Uterus (tissue), 4 donors: ENCODE results near the gene TRAF3IP3. TPM values are rescaled to one million over a fixed set of nuclear protein-coding genes. Genes with fewer than 3 reads are reported as not detected.

ENCODE experiments used
- DNase-seq, 2 donors: peaks; one replicate each; pipeline ENCODE4 v3.0.0-alpha.2; 2019 to 2020
- H3K27ac ChIP-seq, 2 donors: fragments of 200-600 bp; sonication (generic); 1 replicate in 1 of 2; 2 replicates in 1 of 2; pipeline ENCODE4 v1.5.1; 2016 to 2018
- H3K27me3 ChIP-seq, 2 donors: fragments of 200-600 bp; sonication (generic); one replicate each; pipeline ENCODE4 v1.5.1; 2018 to 2019; ENCODE audit warnings: control low read depth in 1 of 2
- H3K36me3 ChIP-seq, 2 donors: fragments of 200-600 bp; sonication (generic); one replicate each; pipeline ENCODE4 v1.5.1; 2019; ENCODE audit warnings: control low read depth in 1 of 2
- H3K4me1 ChIP-seq, 2 donors: fragments of 200-600 bp; sonication (generic); one replicate each; pipeline ENCODE4 v1.5.1; 2018 to 2019; ENCODE audit warnings: control low read depth in 1 of 2
- H3K4me3 ChIP-seq, 2 donors: fragments of 200-600 bp; sonication (generic); 1 replicate in 1 of 2; 2 replicates in 1 of 2; pipeline ENCODE4 v1.5.1; 2018 to 2019; ENCODE audit warnings: mild to moderate bottlenecking in 1 of 2
- H3K9me3 ChIP-seq, 2 donors: fragments of 200-600 bp; sonication (generic); one replicate each; pipeline ENCODE4 v1.5.1; 2019; ENCODE audit warnings: control low read depth in 1 of 2
- POLR2A ChIP-seq, 2 donors: fragments of 450-650 bp; IDR thresholded peaks; one replicate each; pipeline ENCODE4 v1.6.1; 2016; ENCODE audit warnings: antibody characterized with exemption in 2 of 2, mild to moderate bottlenecking in 1 of 2, moderate library complexity in 1 of 2
- intact Hi-C: fragments of 100-400 bp; cut with DNase I; formaldehyde crosslinking; loops from one replicate; pipeline ENCODE4 v1.15.1; 2023; ENCODE audit warnings: low total_unique reads
- total RNA-seq, 4 donors: library from RNA; depleted of rRNA in 3 of 4; stranded (reverse); fragments of >200 nt in 3 of 4; gene quantifications; one replicate each; pipeline versions ENCODE4 v1.1.0 to v1.2.4, GENCODE V29; 2014 to 2023
- TF ChIP-seq, protein P1 (sequence below), 4 experiments: fragments of 200-600 bp in 2 of 4; fragments of 450-650 bp in 2 of 4; sonication (generic) in 2 of 4; IDR thresholded peaks; one replicate each; pipeline ENCODE4 v1.5.1; 2016 to 2019; ENCODE audit warnings: antibody characterized with exemption in 4 of 4, mild to moderate bottlenecking in 2 of 4, moderate library complexity in 1 of 4
- donor health status: DM: yes; HTN: yes; CAD: no.

Gene TRAF3IP3
- total RNA-seq, 4 donors from 2014 or later = 1.3 to 3.2 (median 1.3) TPM; not detected in 1

DNA sequence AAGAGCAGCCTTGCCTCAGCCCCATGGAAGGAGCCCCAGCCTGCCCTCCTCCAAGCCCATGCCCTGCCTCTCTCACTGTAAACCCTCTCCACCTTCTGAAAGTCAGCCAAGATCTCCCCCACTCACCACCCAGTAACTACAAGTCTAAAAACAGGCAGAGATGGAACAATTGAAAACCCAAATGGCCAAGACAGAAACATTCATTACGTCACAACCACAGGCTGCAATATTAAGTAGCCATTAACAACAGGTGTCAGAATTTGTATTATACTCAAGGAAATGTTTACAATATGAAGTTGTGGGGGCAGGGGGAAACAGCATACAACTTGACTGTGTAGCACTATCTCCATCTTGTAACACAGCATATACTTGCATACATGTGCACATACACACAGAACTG, 47.7 kb downstream of the TRAF3IP3 start:
- Histone ChIP-seq H3K9me3 (no peaks in the 10 kb centered on the region), H3K36me3 (no peaks in the 10 kb centered on the region), H3K27ac (no peak overlapping the region), H3K4me1 (peaks cover 7% of the 10 kb centered on the region in 2 donors), H3K27me3 (no peaks in the 10 kb centered on the region), H3K4me3 (no peak overlapping the region)
- intact Hi-C loops = no loop called here
- no peak for DNase-seq
- TF ChIP-seq POLR2A (IDR thresholded peaks at IDR 0.05) = no peak
- TF ChIP-seq, protein P1, sequence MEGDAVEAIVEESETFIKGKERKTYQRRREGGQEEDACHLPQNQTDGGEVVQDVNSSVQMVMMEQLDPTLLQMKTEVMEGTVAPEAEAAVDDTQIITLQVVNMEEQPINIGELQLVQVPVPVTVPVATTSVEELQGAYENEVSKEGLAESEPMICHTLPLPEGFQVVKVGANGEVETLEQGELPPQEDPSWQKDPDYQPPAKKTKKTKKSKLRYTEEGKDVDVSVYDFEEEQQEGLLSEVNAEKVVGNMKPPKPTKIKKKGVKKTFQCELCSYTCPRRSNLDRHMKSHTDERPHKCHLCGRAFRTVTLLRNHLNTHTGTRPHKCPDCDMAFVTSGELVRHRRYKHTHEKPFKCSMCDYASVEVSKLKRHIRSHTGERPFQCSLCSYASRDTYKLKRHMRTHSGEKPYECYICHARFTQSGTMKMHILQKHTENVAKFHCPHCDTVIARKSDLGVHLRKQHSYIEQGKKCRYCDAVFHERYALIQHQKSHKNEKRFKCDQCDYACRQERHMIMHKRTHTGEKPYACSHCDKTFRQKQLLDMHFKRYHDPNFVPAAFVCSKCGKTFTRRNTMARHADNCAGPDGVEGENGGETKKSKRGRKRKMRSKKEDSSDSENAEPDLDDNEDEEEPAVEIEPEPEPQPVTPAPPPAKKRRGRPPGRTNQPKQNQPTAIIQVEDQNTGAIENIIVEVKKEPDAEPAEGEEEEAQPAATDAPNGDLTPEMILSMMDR (IDR thresholded peaks at IDR 0.05) = no peak

DNA sequence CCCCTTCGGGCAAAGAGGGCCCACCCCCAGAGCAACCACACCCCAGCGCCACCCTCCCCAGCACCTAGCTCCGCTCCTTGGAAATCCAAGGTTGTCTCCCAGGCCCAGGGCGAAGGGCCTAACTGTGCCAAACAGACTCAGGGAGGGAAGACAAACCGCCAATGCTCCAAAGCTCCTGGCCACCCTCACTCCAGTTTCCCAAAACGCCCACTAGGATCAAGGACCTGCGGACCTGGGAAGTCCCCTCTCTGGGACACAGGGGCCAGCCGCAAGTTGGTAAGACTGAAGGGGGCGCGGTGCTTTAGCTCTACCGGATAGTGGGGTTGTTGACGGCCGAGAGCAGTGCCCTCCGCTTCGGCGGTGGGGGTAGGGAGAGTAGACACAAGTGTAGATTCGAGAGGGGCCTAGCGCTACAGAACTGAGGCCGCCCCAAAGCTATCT, 49.5 kb downstream of the TRAF3IP3 start:
- no peaks in the 10 kb centered on the region for H3K27me3 ChIP-seq
- intact Hi-C loops = no loop called here
- no peak for DNase-seq

DNA sequence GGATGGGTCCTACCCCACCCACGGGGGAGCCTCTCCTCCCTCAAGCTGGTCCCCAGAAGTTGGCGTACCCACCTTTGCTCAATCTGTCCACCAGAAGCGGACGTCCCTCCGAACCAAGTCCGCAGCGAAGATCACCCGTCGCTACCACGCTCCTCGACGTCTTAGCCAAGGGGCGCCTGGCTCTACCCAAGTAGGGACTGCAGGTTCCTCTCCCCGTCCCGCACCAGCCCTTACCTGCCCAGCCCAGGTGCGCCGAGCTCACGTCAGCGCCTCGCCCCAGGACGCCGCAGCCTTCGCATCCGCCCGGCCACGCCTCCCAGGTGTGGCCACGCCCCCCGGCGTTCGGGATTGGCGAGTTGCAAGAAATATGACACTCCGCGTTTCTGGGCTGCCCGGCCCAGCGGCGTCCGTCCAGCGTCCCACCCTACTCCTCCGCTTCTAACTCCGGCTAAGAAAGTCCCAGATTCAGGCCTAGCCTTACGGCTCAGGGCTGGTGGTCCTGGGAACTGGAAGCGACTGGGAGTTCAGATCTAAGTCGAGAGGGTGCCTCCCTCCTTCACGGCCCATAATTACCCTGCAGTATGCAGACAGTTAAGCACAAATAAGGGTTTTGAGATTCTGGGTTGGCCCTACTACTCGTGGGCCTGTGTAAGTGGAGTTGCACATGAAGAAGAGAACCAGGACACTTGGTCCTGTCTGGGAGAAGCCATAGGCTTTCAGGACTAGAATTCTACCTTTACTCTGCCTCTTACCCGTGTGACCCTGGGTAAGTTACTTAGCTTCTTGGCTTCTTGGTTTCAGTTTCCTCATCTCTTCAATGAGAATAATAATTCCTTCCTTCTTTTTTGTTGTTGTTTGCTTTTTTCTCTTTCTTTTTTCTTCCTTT, 50.3 kb downstream of the TRAF3IP3 start, which contains the start of gene IRF6:
TSS of gene IRF6 (minus strand) at position 268 of the 886 bp plus-strand sequence. CDS start 4,729 bp downstream, outside the sequence.
- Histone ChIP-seq H3K4me1 (peaks cover 6 to 7% of the 10 kb centered on the region in 2 donors), H3K36me3 (no peaks in the 10 kb centered on the region), H3K4me3 (peak within 1 kb of the TSS in 1 of 2 donors; percentile 25), H3K27me3 (no peaks in the 10 kb centered on the region), H3K27ac (no peak within 1 kb of the TSS), H3K9me3 (no peaks in the 10 kb centered on the region)
- DNase-seq = peak; percentile 37 to 54
- intact Hi-C loops = no loop called here
- peak in 1 of 2 donors; percentile 79 for TF ChIP-seq POLR2A (IDR thresholded peaks at IDR 0.05)
- TF ChIP-seq, protein P1 (IDR thresholded peaks at IDR 0.05) = no peak

More for the DNA sequence above, 49.5 kb downstream of the TRAF3IP3 start:
- no peaks in the 10 kb centered on the region for H3K9me3 ChIP-seq
- H3K4me1 ChIP-seq = peaks cover 7% of the 10 kb centered on the region in 2 donors
- no peak overlapping the region for H3K27ac ChIP-seq
- TF ChIP-seq, protein P1 (IDR thresholded peaks at IDR 0.05) = no peak
- TF ChIP-seq POLR2A (IDR thresholded peaks at IDR 0.05) = no peak
- H3K4me3 ChIP-seq = peak overlapping the region in 1 of 2 donors; percentile 25
- no peaks in the 10 kb centered on the region for H3K36me3 ChIP-seq

DNA sequence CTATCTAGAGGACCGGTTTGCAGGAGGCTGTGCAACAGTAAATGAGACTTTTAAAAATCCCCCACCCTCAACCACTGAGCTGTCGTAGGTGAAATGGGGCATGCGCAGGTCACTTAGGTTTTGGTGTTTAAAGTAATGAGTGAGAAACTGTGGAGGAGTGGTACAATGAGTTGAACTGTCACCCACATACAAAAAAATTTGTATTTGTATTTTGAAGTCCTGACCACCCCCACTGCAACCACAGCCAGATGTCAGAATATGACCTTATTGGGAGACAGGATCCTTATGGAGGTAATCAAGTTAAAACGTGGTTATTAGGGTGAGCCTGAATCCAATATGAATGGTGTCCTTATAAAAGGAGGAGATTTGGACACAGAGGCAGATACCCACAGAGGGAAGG, 51.7 kb downstream of the TRAF3IP3 start:
- DNase-seq = no peak
- Histone ChIP-seq H3K36me3 (no peaks in the 10 kb centered on the region), H3K27me3 (no peaks in the 10 kb centered on the region), H3K4me3 (no peak overlapping the region), H3K27ac (no peak overlapping the region), H3K9me3 (no peaks in the 10 kb centered on the region), H3K4me1 (no peaks in the 10 kb centered on the region)
- intact Hi-C loops = no loop called here
- TF ChIP-seq POLR2A (IDR thresholded peaks at IDR 0.05) = no peak
- TF ChIP-seq, protein P1 (IDR thresholded peaks at IDR 0.05) = no peak

DNA sequence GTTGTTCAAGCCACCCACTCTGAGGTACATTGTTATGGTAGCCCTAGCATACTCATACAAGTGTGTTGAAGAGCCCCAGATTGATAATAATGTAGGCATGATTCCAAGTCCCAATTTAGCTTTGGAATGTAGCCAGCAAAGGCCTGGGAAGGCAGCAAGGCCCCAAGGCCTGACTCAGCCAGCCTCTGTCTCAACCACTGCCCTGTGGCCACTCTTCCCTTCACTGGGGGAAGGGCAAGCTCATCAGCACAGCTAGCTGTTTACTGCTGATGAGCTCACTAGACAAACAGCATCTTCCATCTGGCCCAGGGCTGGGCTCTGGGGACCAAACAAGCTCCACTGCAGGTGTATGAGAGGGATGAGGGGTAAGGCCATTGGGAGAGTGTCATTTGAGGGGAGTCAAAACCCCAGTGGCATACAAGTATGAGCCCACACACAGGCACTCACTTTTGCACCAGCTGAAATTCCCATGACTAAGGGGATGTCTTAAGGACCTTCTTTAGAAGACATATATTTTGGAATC, 52.3 kb downstream of the TRAF3IP3 start:
- Histone ChIP-seq H3K4me1 (no peaks in the 10 kb centered on the region), H3K36me3 (no peaks in the 10 kb centered on the region), H3K27me3 (no peaks in the 10 kb centered on the region), H3K4me3 (no peak overlapping the region), H3K9me3 (no peaks in the 10 kb centered on the region), H3K27ac (no peak overlapping the region)
- intact Hi-C loops = no loop called here
- no peak for DNase-seq
- TF ChIP-seq POLR2A (IDR thresholded peaks at IDR 0.05) = no peak
- TF ChIP-seq, protein P1 (IDR thresholded peaks at IDR 0.05) = no peak
